ENCODE measurements around the gene CCND2.

CCND2 gene

GRCh38 chr12:4269279-4269991 is 4.1 kb upstream of the CCND2 start:
- TF ChIP-seq CTCF (conservative IDR thresholded peaks at IDR 0.05) (no peak), ZFX (IDR thresholded peaks at IDR 0.05) (no peak)
- H3K27ac ChIP-seq: no peak overlapping the region

- H3K27ac ChIP-seq: no peak overlapping the region
- TF ChIP-seq ZFX (IDR thresholded peaks at IDR 0.05) (no peak), CTCF (conservative IDR thresholded peaks at IDR 0.05) (no peak)
These were observed 3.3 kb upstream of the CCND2 start for GRCh38 chr12:4270016-4270830.

- TF ChIP-seq ZFX (IDR thresholded peaks at IDR 0.05) (no peak), CTCF (conservative IDR thresholded peaks at IDR 0.05) (no peak)
- H3K27ac ChIP-seq: no peak overlapping the region
These were observed 2.5 kb upstream of the CCND2 start for GRCh38 chr12:4270831-4271716.

GRCh38 chr12:4271717-4272423 is 1.7 kb upstream of the CCND2 start:
- TF ChIP-seq CTCF (conservative IDR thresholded peaks at IDR 0.05) (no peak), ZFX (IDR thresholded peaks at IDR 0.05) (no peak)
- H3K27ac ChIP-seq: no peak overlapping the region

- H3K27ac ChIP-seq: no peak overlapping the region
These were observed 914 bp upstream of the CCND2 start for GRCh38 chr12:4272424-4273272.

More at GRCh38 chr12:4272424-4273272, 914 bp upstream of the CCND2 start:
- TF ChIP-seq CTCF (conservative IDR thresholded peaks at IDR 0.05) (no peak), ZFX (IDR thresholded peaks at IDR 0.05) (no peak)

Measured in C4-2B (cell line).